A673 (cell line): ENCODE data around the gene TMEM161A. TPM values are rescaled to one million over a fixed set of nuclear protein-coding genes. Genes with fewer than 3 reads are reported as not detected.

Experiments used
- BruUV-seq: library from RNA; stranded (reverse); fragments of 400-500 nt; replicated peaks from 2 replicates; lab custom pipeline; 2021; lab: Mats Ljungman, UMichigan
- CTCF ChIA-PET: fragments of 300-600 bp; sonication (Branson Sonifier 250); formaldehyde crosslinking; loops from one replicate; lab custom pipeline; 2022; ENCODE audit warnings: antibody characterized with exemption; lab: Charles Lee
- POLR2A ChIA-PET: fragments of 300-600 bp; sonication (Branson Sonifier 250); formaldehyde crosslinking; loops from one replicate; lab custom pipeline; 2022; ENCODE audit warnings: antibody characterized with exemption; ENCODE audit not compliant: low non-redundant PET; lab: Charles Lee
- DNase-seq: peaks from one replicate; pipeline ENCODE4 v3.0.0-alpha.2; 2015; ENCODE audit warnings: low spot score
- H3K27ac ChIP-seq: fragments of 200-600 bp; sonication (generic); 2 replicates; pipeline ENCODE4 v1.5.1; 2016; ENCODE audit warnings: mixed run types, low read depth, mild to moderate bottlenecking, mixed read lengths, antibody characterized with exemption, low read length; ENCODE audit not compliant: poor library complexity, severe bottlenecking
- H3K27me3 ChIP-seq: fragments of 200-600 bp; sonication (generic); replicated peaks from 2 replicates; pipeline ENCODE4 v1.6.1; 2017; ENCODE audit warnings: mixed run types, low read depth, mild to moderate bottlenecking, mixed read lengths, antibody characterized with exemption, low read length; ENCODE audit not compliant: insufficient read depth, poor library complexity
- H3K36me3 ChIP-seq: fragments of 200-600 bp; sonication (generic); 2 replicates; pipeline ENCODE4 v1.6.1; 2016; ENCODE audit warnings: mixed run types, mild to moderate bottlenecking, mixed read lengths, antibody characterized with exemption, low read length; ENCODE audit not compliant: insufficient read depth, poor library complexity, severe bottlenecking
- H3K4me1 ChIP-seq: fragments of 200-600 bp; sonication (generic); 2 replicates; pipeline ENCODE4 v1.6.1; 2017; ENCODE audit warnings: mixed run types, mild to moderate bottlenecking, mixed read lengths, antibody characterized with exemption, low read length; ENCODE audit not compliant: insufficient read depth, poor library complexity, severe bottlenecking
- H3K4me3 ChIP-seq: fragments of 200-600 bp; sonication (generic); 2 replicates; pipeline ENCODE4 v1.5.1; 2016; ENCODE audit warnings: low read depth, mixed run types, mild to moderate bottlenecking, mixed read lengths, low read length; ENCODE audit not compliant: poor library complexity, severe bottlenecking
- H3K9me3 ChIP-seq: fragments of 200-600 bp; sonication (generic); 2 replicates; pipeline ENCODE4 v1.6.1; 2016; ENCODE audit warnings: mixed run types, low read depth, mild to moderate bottlenecking, mixed read lengths, antibody characterized with exemption, low read length; ENCODE audit not compliant: poor library complexity, severe bottlenecking
- CTCF ChIP-seq: fragments of 300-800, 200-600 bp; sonication (generic); conservative IDR thresholded peaks from 2 replicates; pipeline ENCODE4 v1.5.1; 2017; ENCODE audit warnings: low read depth, mild to moderate bottlenecking, antibody characterized with exemption, low read length, moderate library complexity, mixed read lengths
- EZH2 ChIP-seq: fragments of 200-600 bp; sonication (generic); IDR thresholded peaks from 2 replicates; pipeline ENCODE4 v1.6.1; 2017; ENCODE audit warnings: borderline replicate concordance, low read depth, mild to moderate bottlenecking, mixed read lengths, antibody characterized with exemption, low read length; ENCODE audit not compliant: poor library complexity, severe bottlenecking
- intact Hi-C: fragments of 100-400 bp; cut with micrococcal nuclease; formaldehyde crosslinking; loops from one replicate; pipeline ENCODE4 v1.10.0; 2022; ENCODE audit not compliant: unreplicated experiment
- total RNA-seq: library from RNA; stranded (reverse); gene quantifications from 2 replicates; pipeline ENCODE4 v1.2.3, GENCODE V29; 2021

TMEM161A gene
- total RNA-seq, 1 experiment from 2014 or later = 34.4 TPM

- intact Hi-C loops = no loop called here
- Histone ChIP-seq H3K9me3 (no peaks in the 10 kb centered on the region), H3K4me3 (no peak overlapping the region), H3K27me3 (no peaks in the 10 kb centered on the region), H3K36me3 (no peaks in the 10 kb centered on the region), H3K27ac (no peak overlapping the region), H3K4me1 (peaks cover 27% of the 10 kb centered on the region)
- no peak for DNase-seq
- CTCF ChIA-PET = no interaction called here
- POLR2A ChIA-PET = no interaction called here
- BruUV-seq = no TSS peak
- TF ChIP-seq CTCF = no peak
- TF ChIP-seq EZH2 = no peak
Measured at GRCh38 chr19:19071897-19072296, 66.4 kb downstream of the TMEM161A start.

Other genes with a start within 250 kb of the TMEM161A start
- gene CERS1, start 242.3 kb downstream of the TMEM161A start, total RNA-seq = 10.0 and 11.4 TPM in 2 replicates
- 244 and 267 TPM in 2 replicates for gene COPE, start 219.1 kb downstream of the TMEM161A start, total RNA-seq
- 61.1 and 68.8 TPM in 2 replicates for gene DDX49, start 218.8 kb downstream of the TMEM161A start, total RNA-seq
- 23.9 and 31.0 TPM in 2 replicates for gene HOMER3, start 197.3 kb downstream of the TMEM161A start, total RNA-seq
- gene SUGP2, start 105.0 kb downstream of the TMEM161A start, total RNA-seq = 120 and 136 TPM in 2 replicates
- 59.5 and 62.7 TPM in 2 replicates for gene ARMC6, start 104.9 kb downstream of the TMEM161A start, total RNA-seq
- gene SLC25A42, start 74.5 kb downstream of the TMEM161A start, total RNA-seq = 3.5 and 4.5 TPM in 2 replicates
- 2.9 and 3.4 TPM in 2 replicates for gene MEF2B, start 31.8 kb upstream of the TMEM161A start, total RNA-seq
- gene BORCS8, start 53.7 kb upstream of the TMEM161A start, total RNA-seq = 29.9 and 37.5 TPM in 2 replicates
- 96.3 and 109 TPM in 2 replicates for gene RFXANK, start 53.8 kb upstream of the TMEM161A start, total RNA-seq
- 35.6 and 45.3 TPM in 2 replicates for gene NR2C2AP, start 64.9 kb upstream of the TMEM161A start, total RNA-seq
- gene NCAN, start 73.5 kb upstream of the TMEM161A start, total RNA-seq = not detected in 2 replicates
- not detected in 2 replicates for gene TM6SF2, start 134.8 kb upstream of the TMEM161A start, total RNA-seq
- 73.8 and 86.1 TPM in 2 replicates for gene SUGP1, start 182.0 kb upstream of the TMEM161A start, total RNA-seq
- 66.7 and 72.6 TPM in 2 replicates for gene MAU2, start 182.4 kb upstream of the TMEM161A start, total RNA-seq